GM19240 (cell line): Measurements from ENCODE around the gene SMYD3.

ENCODE experiments used
- DNase-seq: peaks from one replicate; pipeline ENCODE4 v3.0.0; 2011; ENCODE audit warnings: low spot score; ENCODE audit not compliant: insufficient read length

Gene SMYD3

DNA sequence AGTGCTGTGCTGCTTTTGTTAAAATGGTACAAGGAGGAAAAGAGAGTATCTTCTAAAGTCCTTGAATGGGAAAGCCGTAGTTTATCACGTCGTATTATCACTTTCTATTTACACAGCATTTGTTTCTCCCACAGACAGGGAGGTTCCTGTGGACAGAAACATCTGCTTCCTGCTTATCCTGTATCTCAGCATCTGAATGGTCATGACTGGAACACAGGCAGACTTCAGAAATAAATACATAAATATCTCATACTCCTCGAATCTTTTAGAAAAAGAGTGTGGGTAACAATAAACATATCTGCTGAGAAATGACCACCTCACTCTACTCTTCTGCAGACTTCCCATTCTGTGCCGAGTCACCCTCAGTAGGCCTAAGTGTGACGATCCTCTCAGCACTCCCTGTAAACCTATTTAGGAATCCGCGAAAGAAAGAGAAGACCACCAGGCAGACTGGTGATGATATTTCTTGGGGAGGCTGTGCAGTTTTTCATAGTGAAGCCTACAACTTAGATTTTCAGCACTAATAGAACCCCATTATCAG, 393.5 kb downstream of the SMYD3 start:
- DNase-seq, result no peak

DNA sequence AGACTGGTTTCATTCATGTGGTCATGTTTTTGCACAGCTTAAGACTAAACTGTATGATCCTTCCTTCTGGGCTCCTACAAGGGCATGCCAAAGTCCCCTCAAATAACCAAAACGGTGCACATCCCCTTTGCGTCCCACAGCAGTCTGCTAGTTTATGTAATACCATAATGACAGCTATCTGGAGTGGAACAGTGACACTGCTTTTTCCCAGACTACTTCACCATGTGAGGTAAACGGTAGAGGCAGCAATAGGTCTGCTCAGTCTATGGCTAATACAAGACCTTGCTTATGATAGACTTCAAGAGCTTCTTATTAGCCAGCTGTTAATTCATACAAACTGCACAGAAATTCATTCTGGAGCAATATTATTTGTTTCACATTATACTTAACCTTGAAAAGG, 395.5 kb downstream of the SMYD3 start:
- DNase-seq, result no peak

DNA sequence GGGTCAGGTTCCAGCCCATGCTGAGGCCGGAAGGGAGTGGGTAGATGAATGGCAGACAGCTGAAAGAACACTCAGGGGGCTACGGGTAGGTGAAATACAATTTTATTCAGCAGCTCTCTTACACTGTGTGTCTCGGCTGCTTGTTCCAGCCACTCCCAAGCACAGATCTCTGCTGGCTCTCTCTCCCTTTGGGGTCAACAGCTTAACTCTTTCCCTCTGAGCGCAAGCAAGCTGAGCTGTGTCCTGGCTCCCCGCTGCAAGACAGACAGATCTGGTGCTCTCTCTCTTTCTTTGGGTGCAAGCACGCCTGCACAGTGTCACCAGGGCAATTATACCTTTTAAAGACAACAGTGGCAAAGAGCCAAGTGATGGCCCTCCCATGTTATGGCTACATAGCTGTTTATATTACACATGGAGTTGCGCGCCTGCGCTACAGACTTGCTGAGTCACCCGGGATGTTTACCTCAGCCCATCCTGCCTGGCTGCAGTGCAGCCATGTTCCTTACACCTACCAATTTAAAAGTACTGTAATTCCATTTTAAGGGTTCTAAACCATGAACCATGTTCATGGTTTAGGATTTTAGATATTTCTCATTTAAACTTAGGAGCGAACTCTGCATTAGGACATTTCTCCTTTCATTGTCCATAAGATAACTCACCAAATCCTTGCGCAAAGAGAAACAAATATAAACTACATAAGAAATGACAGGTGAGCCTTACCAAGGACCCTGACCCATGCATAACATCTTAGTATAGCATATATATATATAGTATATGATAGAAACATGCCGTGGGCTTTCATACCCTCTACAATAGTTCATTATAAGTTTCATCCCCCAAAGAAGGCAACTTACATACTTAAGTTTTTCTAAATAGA, 396.5 kb downstream of the SMYD3 start:
- DNase-seq, result no peak

DNA sequence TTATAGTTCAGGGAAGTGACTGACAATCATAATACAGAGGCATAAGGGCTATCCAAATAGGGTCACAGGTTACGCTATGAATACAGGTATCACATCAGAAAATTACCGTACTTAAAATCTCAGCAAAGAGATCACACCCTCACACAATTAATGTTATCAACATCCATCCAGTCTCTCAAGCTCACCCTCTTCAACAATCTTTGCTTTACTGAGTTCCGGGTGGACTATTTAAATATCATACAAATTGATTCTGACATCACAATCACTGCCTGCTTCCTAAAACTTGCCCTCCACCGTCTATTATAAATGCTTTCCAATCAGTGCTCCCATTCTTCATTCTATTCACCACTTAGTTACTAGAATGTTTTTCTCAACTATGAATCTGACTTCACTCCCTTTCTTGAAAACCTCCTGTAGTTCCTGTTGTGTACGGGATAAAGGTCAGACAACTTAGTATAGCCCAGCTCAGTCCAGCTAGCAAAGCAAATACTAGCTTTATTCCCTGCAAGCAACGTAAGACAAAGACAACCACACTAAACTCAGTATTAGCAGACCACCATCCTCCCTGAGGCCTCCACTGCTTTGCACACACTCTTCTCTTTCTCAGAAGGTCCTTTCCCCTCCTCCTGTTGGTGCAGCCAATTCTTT, 398.7 kb downstream of the SMYD3 start:
- no peak for DNase-seq

DNA sequence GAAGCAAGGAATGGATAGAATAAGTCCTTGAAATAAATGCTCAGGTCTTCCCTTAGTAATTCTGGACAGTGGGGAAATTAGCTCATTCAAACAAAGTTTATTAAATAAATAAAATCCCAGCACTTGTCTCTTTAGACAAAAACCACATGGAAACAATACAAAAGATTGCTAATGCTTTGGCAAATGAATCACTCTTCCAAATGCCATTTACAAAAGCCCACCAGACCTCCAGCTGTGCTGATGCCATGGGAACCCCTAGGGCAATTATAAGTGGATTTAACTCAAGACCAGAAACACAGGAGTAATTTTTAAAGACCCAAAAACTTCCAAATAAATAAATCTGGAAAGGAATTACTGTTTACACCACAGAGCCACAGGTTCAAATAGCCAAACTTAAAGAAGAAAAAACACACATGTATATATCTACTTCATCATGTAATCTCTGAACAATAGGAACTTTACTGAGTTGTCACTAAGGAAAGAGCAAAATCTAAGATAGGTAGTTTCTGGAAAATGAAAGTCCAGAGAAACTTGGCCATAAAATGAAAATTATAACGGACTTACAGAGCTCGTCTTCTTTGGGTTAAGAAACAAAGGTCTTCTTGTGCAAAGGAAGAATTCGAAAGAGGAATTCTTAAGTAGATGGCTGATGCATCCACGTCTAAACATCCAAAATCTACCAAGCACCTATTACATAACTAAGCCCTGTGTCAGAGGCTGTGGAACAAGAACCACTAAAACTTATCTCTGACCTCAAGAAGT, 399.4 kb downstream of the SMYD3 start:
- no peak for DNase-seq

DNA sequence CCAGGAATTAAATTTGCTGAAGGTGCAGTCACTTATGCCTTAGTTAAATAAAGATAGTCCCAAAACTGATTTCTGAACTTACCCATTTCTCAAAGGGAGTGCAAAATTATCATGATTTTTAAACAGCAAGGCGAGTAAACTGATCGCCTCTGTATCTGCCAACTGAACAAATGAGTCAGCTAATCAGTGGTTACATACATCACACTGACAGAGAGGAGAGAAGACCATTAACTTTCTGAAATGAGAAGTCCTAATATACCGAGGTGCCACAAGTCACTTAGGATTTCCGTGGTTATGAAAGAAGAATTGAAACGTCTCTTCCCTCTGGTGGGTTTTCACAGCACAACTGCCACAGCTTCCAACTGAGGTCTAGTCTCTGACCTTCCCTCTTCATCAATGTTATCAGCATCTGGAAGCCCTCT, 400.7 kb downstream of the SMYD3 start:
- no peak for DNase-seq

DNA sequence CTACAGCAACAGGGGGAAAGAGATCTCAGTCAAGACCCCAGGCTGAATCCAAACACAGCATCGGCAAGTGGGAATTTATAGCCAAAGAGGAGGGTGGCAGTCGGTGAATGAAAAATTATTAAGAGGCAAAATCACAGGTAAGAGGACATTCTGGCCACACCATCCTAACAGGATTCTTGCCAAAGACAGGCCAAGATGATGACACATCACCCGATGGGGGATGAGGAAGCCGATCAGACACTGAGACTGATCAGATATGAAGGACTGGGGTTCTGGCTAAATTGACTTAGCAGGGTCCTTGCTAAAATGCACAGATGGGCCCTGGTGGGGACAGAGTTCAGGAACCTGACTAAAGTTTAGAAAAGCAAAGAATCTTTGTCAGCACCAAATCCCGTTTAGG, 402.2 kb downstream of the SMYD3 start:
- DNase-seq, result no peak

DNA sequence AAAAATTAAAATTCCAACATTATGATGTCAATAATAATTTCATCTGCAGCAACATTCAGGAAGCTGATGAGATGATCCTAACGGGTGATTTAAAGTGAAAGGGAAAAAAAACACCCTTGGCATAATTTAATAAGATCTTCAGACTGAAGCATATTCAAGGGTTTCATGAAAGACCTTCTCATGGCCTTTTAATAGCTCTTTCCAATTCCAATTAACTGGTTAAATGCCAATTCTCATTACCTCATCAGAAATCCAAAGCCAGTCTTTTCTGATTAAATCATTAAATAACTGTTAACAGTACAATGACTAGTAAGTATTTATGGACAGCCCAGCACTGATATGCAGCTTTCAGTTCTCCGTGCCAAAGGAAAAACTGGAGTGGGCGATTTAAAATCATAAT, 407.5 kb downstream of the SMYD3 start:
- DNase-seq, result no peak

DNA sequence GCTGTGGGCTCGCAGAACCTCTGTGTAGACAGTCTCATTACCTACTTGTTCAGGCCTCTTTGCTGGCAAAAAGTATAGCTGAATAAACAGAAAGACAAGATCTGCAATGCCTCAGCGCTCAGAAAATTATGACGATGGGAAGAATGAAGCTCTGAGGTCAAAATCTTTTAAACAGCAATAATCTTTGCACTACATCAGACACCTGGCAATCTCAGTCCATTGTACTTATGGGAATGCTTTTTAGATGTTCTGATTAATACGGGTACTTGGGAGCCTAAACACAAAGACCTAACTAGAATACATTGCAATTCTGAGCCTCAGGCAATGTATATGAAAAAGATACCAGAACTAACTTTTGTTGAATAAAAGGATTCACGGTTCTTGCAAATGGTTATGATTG, 410.7 kb downstream of the SMYD3 start:
- no peak for DNase-seq

DNA sequence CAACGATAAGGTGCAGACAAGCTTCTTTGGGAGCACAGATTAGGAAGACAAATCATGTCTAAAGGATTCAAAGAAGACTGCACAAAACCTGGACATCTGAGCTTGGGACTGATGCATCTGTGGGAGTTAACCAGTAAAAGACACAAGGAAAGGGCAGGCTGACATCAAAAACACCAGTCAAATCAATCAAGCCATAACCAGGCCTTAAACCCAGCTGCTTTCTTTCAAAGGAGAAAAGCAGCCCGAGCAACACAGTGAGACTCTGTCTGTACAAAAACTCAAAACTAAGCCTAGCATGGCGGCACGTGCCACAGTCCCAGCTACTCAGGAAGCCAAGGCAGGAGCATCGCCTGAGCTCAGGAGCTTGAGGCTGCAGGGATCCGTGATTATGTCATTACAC, 411.6 kb downstream of the SMYD3 start:
- no peak for DNase-seq

DNA sequence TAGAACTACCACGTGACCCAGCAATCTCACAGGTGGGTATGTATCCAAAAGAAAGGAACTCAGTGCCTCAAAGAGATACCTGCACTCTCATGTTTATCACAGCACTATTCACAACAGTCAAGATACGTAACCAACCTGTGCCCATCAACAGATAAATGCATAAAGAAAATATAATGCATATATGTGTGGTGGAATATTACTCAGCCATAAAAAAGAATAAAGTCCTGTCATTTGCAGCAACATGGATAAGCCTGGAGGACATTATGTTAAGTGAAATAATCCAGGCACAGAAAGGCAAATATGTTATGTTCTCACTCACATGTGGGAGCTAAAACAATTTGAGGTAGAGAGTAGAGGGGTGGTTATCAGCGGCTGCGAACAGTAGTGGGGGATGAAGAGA, 413.8 kb downstream of the SMYD3 start:
- DNase-seq, result no peak

DNA sequence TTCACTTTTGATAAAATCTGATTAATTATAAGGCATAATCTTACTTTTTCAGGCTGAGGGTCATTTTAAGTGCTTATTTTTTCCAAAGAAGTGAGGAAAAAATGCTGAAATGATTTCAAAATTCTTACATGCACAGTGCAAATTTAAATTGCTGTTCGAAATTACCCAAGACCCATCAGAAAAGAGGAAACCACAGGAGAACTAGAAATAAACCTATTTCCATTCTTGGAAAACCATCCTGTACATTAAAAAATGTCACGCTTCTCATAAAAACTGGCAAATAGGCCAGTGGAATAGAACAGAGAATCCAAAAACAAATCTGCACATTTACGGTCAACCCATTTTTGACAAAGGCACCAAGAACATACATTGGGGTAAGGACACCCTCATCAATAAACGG, 414.9 kb downstream of the SMYD3 start:
- no peak for DNase-seq

DNA sequence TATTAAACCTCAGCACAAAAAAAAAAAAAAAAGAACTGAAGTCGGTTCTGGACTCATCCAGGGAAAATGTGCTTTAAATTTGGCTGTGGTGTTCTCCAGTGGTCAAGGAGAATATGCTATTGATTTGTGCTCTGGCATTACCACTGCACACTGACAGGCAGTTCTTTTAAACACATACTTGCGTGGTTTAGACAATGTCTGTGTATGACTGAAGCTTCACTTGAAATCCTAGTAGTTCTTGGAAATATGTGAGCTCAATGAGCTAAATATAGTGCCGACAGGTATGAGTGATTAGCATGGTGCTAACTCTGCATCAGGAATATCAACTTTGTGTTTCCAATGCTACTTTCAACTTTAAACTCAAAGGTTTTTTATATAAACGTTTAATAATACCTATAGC, 415.6 kb downstream of the SMYD3 start:
- no peak for DNase-seq

DNA sequence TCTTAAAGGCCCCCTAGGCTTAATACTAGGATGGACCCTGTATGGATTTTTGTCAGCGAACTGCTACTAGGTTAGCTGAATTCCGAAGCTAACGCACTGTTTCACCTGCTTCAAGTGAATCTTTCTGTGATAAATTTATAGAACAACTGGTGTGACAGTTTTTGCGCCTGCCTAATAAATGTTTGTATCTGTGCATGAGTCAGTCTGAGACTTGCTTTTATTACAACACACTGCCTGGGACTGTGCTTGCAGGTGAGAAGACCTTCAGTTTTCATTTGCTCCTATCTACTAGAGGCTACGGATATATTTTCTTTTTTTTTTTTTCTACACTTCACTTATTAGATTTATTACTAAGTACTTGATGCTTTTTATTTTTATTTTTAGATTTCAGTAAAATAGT, 420.9 kb downstream of the SMYD3 start:
- DNase-seq, result no peak

DNA sequence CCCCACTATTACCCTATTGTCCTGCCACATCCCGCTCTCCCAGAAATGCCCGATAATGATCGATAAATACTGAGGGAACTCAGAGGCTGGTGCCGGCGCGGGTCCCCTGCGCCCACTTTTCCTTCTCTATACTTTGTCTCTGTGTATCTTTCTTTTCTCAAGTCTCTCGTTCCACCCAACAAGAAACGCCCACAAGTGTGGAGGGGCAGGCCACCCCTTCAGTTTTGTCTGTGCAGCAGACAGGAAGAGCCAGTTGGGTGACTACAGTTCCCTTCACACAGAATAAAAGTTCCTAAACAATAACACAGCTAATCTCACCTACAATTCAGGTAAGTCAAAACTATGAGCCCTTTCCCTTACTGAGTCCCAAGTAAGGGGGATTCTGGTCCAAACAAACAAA, 423.7 kb downstream of the SMYD3 start:
- DNase-seq, result no peak

DNA sequence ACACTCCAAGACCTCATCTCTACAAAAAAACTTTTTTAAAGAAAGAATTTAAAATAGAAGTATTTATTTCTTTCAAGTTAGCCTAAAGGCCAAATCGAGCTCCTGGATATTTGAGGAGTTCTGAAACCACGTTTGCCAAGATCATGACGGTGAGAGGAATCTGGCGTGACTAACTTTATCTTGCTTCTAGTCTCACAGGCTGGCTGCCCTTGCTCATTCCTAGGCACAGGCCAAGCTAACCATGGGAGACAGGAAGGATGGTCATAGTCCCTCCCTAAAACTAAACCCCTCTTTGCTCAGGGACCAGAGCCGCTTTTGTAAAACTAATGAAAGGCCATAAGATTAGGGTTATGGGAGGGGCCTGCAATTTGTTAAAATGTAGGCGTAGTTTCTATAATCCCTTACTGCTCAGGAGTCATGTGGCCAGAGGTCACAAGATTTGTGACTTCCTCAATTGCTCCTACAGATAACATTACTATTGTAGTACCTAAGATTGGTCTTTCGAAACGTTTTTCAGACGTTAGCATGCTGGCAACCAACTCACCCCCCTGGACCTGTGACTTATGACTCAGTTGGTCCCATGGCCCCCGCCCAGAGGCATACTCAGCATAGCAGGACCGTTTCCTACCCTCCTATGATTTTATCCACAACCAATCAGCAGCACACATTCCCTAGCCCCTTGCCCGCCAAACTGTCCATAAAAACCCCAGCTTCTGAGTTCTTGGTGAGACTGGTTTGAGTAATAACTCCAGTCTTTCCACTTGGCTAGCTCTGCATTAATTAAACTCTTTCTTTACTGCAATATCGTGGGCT, 425.0 kb downstream of the SMYD3 start:
- no peak for DNase-seq

DNA sequence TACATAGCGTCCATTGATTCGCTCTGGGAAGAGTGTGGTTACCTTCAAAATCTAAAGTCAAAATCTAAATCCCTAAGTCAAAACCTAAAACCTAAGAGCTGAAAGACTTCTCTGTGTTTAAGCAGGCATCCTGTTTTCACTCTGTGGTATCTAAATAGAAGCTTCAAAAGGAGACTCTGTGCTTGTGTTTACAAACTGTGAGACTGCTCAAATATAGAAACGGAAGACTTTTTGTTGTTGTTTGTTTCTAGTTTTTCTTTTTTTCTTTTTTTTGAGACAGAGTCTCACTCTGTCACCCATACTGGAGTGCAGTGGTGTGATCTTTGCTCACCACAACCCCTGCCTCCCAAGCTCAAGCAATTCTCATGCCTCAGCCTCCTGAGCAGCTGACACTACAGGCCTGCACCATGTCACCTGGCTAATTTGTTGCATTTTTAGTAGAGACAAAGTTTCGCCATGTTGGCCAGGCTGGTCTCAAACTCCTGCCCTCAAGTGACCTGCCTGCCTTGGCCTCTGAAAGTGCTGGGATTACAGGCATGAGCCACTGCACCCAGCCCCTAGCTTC, 425.9 kb downstream of the SMYD3 start:
- no peak for DNase-seq

DNA sequence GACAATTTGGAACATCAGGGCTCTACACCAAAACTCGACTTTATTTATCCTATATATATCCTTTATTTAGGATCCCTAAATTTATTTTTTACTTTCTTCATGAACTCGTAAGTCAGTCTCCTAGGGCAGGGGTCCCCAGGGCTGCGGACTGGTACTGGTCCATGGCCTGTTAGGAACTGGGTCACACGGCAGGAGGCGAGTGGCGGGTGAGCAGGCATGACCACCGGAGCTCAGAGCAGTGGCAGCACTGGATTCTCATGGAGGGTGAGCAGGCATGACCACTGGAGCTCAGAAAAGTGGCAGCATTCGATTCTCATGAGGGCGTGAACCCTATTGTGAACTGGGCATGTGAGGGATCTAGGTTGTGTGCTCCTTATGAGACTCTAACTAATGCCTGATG, 427.0 kb downstream of the SMYD3 start:
- no peak for DNase-seq

DNA sequence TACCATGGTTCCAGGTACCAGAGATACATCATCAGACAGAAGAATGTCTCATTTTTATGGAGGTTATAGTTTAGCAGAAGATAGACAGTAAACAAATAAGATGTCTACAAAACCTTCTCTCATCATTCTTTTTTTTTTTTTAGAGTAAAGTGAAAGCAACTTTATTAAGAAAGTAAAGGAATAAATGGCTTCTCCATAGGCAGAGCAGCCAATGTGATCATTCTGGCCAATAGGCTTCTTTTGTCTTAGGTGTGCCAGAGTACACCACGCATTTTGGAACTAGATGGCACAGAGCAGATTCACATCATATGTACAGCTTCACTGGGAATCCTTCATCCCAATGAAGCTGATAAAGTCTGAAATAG, 428.2 kb downstream of the SMYD3 start:
- no peak for DNase-seq

DNA sequence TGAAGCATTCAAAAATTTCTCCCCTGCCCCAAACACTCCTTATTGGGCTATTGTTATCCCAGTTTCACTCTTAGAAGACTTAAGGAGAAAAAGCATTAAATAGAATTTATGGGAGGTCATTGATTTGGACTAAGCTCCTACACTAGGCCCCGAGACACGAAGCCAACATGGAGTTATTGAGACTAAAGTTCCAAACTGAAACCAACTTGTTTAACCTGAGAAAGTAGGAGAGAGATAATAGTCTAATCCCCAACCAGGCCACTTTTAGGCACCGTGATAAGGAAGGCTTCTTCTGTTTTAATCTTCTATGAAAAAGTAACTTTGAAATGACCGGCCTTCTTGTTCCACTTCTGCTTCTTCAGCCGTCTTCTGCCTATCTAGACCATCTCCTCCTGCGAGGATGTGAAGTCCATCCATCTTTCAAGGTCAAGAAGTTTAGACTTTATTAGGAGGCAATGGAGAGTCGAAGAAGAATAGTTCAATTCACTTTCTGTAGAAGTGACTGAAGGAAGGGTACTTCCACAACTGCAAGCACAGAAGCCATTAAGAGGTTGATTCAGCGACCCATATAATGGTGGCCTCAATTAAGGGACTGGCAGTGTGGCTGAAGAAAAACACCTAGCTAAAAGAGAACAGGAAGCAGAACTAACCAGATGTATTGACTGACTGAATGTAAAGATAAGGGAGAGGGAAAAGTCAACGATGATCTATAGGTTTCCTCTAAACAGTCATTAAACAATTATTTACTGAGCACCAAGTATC, 428.8 kb downstream of the SMYD3 start:
- no peak for DNase-seq
